HTERT RPE-1 (cell line): ENCODE data around the gene B3GALT4.

Experiments used
- in situ Hi-C: fragments of 300-500 bp; cut with MboI; formaldehyde crosslinking; loops from 4 replicates; pipeline ENCODE4 v1.14.3; 2020; ENCODE audit warnings: low sequenced_read_pairs

B3GALT4 gene

DNA sequence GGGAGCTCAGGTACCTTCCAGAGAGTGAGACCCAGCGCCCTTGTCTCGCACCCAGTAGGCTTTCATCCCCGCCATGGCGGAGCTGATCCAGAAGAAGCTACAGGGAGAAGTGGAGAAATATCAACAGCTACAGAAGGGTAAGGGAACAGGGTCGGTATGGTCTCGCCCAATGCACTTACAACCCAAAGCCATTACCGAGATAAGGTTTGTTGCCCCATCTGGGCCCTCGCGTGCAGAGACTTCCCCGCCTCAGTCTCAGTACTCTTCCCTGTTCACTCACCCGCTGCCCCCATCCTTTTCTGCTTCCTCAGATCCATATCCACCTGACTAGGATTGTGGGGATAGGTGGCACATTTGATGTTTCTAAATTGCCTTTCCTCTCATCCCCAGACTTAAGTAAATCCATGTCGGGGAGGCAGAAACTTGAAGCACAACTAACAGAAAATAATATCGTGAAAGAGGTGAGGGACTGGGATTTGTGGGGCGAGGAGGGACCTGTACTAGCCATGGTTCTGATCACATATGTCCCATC, 12.9 kb downstream of the B3GALT4 start:
- in situ Hi-C loops: no loop called here

DNA sequence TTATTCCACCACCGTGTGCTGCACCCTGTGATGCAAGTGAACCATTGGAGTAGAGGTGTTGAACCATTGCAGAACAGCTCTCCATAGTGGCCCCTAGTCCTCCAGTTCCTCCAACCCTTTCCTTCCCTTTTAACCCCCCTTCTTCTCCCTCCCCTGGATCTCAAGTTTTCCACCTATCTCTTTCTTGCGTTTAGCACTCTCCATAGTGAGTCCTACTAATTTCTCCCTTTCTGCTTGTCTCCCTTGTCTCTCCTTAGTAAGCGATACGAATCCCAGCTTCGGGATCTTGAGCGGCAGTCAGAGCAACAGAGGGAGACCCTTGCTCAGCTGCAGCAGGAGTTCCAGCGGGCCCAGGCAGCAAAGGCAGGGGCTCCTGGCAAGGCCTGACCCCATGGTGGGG, 13.5 kb downstream of the B3GALT4 start:
- in situ Hi-C loops: no loop called here

DNA sequence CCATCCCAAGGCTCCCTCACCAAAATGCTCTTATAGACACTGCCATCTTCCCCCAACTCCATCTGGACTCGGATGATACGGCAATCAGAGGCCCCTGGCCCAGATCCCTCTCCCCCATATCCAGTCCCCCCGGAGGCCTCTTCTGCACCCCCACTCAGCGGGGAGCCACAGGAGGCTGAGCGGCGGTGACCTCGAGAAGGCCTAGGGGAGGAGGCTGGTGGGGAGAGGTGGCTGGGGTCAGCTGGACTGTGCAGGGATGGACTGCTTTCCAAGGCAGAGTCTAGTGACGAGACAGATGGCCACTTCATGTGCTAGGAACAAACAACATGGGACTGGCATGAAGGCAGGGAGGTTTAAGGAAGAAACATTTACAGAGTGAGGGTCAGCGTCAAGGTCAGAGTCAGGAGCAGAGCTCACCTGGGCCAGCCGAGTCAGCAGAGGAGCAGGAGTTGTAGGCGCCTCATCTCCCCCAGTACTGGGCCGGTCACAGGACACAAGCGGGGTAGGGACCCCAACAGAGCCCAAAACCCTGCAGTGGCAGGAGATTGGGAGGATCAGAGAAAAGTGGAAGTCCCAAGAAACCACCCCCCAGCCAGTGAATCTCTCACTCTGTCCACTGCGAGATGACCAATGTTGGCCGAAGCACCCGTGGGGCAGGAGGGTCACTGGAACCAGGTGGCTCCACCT, 16.2 kb downstream of the B3GALT4 start:
- in situ Hi-C loops: no loop called here

DNA sequence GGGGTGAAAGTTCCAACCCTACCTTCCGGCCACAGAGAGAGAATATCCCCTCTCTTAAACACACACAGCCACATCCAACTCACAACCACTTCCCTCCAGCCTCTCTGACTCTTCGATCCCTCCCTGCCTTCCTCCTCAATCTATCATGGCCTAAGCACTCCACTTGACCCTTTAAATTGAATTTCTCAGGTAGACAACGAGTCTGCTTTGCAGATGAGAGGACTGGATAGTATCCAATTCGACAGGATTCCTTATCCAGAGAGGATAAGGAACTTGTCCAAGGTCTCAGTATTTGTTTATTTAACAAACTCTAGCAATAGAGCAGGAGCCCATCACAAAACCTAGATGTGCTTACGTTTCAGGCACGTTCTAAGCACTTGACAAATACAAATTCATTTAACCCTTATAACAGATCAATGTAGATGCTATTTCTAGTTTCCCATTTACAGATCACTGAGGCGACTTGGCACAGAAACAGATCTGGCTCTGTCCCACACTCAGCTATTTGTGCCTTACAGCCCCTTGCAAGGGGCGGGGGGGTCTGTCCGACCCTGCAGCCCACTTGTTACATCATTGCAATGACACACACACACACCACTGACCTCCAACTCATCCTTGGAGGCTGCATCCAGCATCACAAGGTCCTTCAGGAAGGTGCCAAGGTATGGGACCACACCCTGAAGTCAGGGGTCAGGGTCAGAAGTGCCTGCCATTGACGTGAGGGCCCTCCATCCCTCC, 17.3 kb downstream of the B3GALT4 start:
- in situ Hi-C loops: no loop called here

DNA sequence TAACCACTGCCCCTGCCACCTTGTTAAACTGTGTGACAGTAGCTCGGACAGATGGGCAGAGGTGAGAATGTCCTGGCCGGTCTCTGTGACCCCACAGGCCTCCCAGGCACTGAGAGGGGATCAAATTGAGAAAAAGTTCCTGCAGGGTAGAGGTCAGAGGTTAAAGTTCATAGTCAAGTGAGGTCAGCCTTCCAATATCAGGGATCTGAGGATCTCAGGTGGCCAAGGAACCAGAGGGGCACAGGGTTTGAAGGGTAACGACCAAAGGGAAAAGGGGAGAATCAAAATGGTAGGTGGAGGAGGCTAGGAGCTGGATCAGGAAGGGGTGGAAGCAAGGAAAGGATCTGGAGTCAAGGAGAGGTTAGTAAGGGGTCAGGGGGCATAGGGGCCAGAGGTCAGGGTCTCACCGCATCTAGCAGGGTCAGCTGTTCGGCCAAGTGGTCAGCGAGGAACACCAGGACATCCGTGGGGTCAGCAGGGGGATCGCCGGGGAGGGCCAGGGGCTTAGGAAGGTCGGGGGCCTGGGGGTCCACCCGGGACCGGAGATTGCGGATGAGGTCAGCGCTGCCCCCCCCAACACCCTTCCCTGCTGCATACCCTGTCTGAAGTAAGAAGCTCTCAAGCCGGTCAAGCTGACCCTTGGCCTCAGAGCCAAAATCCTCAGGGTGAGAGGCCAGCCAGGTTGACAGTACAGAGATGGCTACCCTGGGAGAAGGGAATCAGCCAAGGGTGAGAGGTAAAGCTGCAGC, 18.9 kb downstream of the B3GALT4 start:
- in situ Hi-C loops: no loop called here

DNA sequence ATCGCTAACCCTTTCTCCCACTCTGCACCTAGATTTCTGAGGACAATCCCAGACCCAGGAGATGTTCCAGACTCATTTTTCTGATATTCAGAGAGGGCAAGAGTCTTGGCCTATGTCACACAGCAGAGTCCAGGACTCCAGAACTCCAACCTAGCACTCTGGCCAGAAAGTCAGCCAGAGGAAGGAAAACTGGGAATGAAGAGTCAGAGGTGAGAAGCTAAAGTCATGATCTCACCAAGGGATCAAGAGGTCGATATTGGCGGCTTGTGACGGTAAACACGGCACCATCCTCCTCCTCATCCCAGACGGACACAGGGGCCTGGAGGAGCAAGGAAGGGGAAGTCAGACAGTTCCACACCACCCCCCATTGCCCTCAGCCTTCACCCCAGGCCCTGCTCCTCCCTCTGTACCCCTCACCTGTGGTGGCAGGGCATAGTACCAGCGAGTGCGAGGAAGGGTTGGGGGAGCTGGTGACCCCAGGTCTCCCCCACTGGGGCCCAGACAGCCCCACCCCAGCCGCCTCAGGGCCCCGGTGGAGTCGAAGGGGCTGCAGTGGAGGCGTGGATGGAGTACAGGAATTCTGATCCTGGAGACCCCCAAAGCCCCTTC, 20.0 kb downstream of the B3GALT4 start:
- in situ Hi-C loops: no loop called here

DNA sequence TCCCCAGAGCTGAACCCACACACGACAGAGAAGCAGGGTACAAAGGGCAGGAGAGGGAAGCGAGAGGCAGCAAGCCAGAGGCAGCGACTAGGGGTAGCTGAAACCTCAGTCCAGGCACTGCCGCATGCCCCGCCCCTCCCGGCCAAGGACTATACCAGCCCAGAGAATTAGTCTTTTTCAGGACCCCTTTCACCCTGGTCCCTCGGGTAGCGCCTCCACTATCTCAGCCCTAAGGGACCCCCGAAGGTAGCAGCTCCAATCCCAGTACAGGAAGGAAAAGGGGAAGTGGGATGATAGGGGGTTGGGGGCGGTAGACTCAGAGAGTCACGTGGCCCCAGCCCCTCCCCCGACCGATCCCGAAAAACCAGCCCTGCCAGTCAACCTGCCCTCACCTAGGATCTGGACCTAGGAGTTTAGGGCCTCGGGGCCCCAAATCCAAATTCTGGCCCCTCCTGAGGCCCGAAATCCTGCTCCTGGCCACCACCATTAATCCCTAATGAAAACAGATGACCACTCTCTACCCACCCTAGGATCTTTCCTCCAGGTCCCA, 20.6 kb downstream of the B3GALT4 start:
- in situ Hi-C loops: no loop called here

DNA sequence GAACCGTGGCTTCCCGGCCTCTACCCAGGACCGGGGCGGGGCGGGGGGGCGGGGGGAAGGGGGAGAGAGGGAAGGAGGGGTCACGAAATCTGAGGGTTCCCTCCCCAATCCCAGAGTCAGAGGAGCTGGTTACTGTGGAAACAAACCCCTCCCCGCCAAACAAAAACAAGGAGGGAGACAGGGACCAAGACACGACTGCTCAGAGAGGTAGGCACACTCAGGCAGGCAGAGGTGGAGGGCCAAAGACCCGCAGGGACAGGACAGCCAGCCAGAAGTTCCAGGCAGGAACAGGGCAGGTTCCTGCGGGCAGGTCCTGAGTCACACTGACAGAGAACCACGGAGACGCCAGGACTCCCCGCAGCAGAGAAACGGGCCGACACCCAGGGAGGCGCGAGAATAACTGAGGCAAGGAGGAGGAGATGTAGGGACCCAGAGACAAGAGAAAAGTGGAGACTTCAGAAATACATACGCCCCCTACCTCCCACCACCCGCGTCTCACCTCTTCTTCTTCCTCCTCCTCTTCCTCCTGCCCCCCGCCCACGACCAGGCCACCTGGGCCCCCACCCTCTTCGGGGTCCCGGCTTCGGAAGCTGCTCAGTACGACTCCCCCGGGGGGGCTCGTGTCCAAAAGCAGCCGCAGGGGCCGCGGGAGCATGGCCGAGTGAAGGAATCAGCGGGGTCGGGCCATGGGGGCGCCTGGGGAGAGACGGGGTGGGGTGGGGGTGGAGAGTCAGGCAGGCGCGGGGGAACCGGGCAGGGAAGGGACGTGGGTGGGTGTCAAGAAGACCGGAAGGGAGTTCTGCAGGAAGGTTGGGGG, 21.2 kb downstream of the B3GALT4 start:
- in situ Hi-C loops: no loop called here

DNA sequence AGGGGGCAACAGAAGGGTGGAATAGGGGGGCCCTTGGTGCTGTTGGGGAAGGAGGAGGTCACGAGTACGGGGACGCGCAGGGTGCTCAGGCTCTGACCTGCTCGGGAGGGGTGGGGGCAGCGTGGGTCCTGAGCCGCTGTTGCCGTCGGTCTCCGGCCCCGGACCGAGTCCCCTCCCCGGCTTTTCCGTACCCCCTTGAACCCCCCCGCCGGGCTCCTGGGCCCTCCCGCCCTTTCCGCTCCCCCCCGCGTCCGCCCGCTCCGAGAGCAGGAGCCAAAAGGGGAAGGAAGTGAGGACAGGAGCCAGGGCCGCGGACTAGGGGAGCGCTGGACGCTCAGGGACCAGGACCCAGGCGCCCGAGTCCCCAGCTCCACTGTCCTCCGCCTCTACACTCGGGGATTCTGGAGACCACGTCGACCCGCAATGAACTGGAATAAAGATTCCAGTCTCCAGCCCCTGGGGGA, 21.9 kb downstream of the B3GALT4 start, which contains the start of gene RGL2:
Gene RGL2, minus strand, starts transcription at position 170 of the 464 bp plus-strand sequence. CDS start 332 bp downstream, outside the sequence.
- in situ Hi-C loops: no loop called here

DNA sequence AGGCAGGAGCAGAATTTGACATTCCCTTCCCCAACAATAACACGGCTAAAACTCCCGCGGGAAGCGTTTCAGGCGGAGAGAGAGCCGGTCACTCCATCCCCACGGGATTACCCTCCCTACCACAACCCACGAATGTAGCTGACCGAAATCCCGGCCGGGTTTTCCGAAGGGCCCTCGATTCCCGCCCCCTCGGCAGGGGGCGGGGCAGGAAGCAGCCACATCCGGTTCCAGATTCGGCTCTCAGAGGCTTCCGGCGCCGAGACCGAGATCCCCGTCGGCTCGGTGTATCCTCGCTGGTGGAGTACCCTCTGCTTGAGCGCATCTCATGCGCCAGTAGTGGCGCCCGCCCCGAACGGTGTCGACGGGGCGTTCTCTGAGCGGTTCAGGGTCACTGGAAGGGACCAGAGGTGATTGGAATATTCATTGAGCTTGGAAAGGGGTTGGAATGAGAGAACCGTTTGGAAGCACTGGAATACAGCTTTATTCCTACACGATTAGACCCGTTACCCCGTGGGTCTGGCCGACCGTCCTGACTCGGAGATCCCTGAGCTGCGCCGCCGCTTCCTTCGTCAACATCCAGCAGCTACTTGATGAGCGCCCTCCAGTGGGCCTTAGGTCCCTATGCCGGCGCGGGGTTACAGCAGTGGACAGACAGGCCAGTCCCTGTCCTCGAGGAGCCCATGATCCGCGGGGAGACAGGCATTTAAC, 22.5 kb downstream of the B3GALT4 start:
- in situ Hi-C loops: no loop called here

DNA sequence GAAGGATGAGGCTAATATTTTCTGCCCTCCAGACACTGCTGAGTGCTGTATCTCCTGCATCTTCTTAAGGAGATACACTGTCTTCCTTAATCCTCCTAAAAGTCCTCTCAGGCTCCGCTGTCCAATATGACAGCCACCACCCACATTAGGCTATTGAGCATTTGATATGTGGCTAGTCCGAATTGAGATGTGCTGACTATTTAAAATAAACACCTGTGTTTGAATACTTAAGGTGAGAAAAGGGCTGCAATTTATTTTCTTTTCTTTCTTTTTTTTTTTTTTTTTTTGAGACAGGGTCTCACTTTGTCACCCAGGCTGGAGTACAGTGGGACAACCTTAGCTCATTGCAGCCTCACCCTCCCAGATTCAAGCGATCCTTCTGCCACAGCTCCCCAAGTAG, 25.0 kb downstream of the B3GALT4 start:
- in situ Hi-C loops: no loop called here

DNA sequence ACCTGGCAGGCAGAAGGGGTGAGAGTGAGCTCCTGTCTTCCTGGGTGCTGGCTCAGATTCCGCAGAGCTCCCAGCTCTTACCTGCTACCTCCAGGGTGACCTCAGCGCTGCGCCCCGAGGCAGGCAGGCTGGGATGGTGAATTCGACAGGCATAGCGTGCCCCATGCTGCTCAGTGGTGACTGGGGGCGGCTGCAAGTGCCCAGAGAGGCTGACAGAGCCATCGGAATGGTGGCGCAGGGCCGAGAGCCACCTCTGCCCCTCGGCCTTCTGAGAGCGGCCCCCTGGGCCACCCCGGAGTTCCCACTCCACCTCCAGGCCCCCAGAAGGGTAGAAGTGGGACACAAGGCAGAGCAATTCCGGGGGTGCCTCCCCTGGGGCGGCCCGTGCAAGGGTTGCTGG, 27.3 kb downstream of the B3GALT4 start:
- in situ Hi-C loops: no loop called here

DNA sequence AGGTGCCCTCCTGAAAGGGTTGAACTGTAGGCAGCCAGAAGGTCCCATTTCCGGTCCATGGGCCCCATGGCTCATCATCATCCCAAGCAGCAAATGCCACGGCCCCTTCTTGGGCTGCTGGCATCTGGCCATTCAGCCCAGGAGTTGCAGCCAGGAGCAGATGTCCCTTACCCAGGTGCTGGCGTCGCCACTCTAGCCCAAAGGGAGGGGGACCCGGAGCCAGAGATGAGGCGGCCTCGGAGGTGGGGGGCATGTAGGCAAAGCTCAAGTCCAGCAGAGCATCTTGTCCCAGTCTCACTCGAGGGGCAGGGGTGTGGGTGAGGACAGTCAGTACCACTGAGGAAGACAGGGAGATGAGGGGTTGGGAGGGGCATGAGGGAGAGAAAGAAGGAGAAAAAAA, 28.1 kb downstream of the B3GALT4 start:
- in situ Hi-C loops: no loop called here

DNA sequence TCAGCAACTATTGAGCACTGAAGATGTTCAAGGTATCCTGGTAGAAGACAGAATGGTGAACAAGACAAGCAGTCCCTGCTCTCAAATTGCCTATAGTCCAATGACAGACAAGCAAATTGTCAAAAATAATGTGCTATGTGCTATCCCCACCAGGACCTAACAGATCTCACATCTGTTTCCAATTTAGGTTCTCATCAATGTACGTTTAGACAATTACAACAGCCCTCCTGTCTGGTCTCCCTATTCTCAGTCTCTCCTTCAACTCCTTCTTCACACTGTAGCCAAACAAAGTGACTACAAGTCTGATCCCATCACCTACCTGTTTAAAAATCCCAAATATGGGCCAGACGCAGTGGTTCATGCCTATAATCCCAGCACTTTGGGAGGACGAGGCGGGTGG, 29.4 kb downstream of the B3GALT4 start:
- in situ Hi-C loops: no loop called here

DNA sequence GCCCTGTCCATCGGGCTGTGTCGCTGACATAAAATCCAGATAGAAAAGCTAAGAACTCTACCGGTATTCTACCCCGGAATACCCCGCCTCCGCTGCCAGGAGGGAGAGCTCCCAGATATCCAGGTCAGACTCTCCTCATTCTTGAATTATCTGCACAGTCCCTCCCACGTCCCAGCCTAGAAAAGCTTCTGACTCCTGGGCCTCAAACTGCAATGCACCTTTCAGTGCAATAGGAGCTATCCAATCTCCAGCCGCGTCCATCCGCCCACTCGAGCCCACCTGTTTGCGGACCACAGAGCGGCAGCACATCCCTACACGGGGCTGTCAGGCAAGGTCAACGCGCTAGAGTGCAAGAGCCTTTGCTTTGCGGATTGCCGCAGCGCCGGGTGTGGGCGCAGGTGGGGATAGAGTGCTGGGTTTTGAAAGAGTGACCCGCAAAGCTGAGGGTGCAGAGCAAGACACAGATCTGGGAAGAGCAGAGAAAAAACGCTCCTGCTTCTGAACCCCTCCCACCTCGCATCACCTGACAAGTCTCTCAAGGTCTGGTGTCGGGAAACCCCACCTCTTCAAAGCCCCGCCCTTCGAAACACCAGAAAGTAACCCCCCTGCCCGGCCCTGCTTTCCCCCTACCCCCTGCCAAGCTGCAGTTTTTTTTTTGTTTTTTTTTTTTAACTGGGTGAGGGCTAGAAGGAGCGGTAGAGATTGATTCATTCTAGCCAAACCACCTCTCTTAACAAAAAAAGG, 35.6 kb downstream of the B3GALT4 start:
- in situ Hi-C loops: no loop called here

DNA sequence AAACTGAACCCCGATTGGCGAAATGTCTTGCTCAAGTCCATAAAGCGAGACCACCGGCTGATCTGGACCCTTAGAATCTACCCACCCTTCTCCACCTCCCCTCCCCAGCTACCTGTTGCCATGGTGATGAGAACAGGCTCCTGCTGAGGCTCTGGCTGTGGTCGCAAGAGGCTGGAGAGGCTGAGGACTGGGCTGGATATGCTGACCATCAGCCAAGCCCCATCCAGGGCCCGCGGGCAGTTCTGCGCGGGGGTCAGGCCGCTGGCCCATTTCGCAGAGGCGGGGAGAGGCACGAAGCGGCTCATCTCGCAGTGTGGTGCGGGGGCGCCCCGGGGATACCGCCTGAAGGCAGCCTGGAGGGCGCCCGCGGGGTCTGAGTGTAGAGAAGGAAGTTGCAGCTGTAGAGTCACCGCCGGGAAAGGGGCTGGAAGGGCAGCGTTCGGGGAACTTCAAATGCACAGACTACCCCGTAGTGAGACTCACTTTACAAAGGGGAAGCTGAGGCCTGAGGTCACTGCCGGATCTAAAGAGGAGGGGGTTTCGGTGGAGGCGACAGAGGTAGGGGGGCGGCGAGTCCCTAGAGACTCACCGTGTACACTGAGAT, 36.3 kb downstream of the B3GALT4 start:
- in situ Hi-C loops: no loop called here

DNA sequence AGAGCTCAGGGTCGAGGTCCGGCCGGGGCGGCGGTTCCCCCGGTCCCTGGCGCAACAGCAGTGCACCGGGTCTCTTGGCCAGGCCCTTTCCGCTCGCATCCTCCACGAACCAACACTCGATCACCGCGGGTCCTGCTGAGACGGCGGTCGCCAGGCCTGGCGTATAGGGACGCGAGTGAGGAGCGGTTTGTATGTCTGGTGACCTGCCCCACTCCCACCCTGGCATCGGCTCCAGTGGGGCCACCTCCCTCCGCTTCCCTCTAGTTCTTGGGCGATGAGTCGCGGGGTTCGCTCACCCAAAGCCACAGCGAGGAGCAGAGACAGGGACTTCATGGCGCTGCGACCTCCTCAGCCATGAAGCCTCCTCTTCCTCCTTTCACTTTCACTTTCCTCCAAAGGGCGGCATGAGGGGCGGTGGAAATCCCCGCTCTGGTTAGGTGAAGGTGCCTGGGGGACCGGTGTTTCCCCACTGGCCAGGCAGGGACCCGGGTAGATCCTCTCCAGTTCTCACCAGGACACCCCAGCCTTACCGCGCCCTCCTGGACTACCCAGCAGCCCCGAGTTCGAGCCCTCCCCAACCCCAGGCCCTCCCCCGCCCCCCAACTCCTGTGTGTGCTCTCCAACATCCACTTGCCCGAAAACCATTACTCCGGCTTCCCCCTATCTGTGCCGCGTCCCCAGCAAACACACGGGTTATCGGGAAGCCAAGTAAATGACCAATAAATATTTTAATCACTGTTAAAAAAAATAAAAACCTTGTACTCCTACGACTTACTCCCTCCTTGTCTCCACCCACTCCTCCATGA, 37.0 kb downstream of the B3GALT4 start, which contains the start of gene TAPBP:
Gene TAPBP, minus strand, starts transcription at position 370 of the 806 bp plus-strand sequence. Its CDS starts 37 bp downstream, at position 333.
- in situ Hi-C loops: no loop called here
